MM.1S (cell line): Measurements from ENCODE around the gene B4GALNT3.

Experiments used
- CTCF ChIP-seq: fragments of 300-600 bp; sonication (generic); IDR thresholded peaks from 2 replicates; pipeline ENCODE4 v1.5.1; 2016; ENCODE audit warnings: antibody characterized with exemption, low read length, mixed read lengths
- EZH2 ChIP-seq: fragments of 300-600 bp; sonication (generic); optimal IDR thresholded peaks from 2 replicates; pipeline ENCODE3; 2017; ENCODE audit warnings: low read depth, mild to moderate bottlenecking, antibody characterized with exemption, low read length, mixed read lengths
- EZH2phosphoT487 ChIP-seq: fragments of 300-600 bp; sonication (generic); IDR thresholded peaks from 2 replicates; pipeline ENCODE4 v1.6.1; 2018; ENCODE audit warnings: antibody characterized with exemption, low read length

GRCh38 chr12:576615-577110 is 116.9 kb downstream of the B4GALNT3 start:
- no peak for TF ChIP-seq EZH2
- no peak for TF ChIP-seq CTCF
- no peak for TF ChIP-seq EZH2phosphoT487
